ENCODE data around the gene SERPINA10. TPM values are rescaled to one million over a fixed set of nuclear protein-coding genes. Genes with fewer than 3 reads are reported as not detected.

Gene SERPINA10
- total and polyA plus RNA-seq, 2 of the 13 experiments (the other 11 are each of a cell fraction or from before 2014, with no cell fraction given) = 20.1 to 20.2 TPM

DNA sequence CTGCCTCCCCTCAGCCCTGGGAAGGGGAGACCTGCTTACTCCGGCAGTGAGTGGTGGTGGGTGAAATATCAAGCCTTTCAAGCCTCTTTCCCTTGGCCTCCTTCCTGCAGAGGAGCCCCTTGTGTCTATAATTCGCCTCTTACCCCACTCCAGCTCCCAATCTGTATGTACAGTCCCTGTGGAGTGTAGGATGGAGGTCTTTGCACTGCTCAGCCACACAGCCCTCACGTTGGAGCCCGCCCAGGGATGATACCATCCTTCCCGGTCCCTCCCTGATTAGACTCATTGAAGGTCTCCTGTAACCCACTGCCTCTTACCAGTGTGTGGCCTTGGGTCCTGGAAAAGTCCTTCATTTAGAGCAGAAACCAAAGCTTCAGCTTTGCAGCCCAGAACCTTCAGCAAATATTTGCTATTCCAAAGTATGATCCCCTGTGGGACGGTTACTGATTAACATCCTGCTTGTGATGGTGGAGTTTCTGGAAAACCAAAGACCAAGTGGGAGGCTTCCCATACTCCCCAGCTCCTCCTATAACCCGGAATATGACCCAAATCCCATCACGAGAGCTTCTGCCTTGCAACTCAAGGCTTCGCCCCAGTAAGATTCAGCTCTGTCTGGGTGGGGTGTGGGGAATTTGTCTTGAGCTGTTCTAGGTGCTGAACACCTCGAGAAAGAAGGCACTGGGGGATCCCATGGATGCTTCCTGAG is at the start of gene SERPINA10 (continued):
- TF ChIP-seq, protein P1, sequence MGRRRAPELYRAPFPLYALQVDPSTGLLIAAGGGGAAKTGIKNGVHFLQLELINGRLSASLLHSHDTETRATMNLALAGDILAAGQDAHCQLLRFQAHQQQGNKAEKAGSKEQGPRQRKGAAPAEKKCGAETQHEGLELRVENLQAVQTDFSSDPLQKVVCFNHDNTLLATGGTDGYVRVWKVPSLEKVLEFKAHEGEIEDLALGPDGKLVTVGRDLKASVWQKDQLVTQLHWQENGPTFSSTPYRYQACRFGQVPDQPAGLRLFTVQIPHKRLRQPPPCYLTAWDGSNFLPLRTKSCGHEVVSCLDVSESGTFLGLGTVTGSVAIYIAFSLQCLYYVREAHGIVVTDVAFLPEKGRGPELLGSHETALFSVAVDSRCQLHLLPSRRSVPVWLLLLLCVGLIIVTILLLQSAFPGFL (CRISPR knock-in tag; IDR thresholded peaks at IDR 0.05) = no peak
- TF ChIP-seq ZNF281 (CRISPR knock-in tag; IDR thresholded peaks at IDR 0.05; ENCODE audit: borderline replicate concordance) (no peak), RNF2 (conservative IDR thresholded peaks at IDR 0.05; ENCODE audit: low read depth) (no peak), MXI1 (IDR thresholded peaks at IDR 0.05; ENCODE audit: borderline replicate concordance, low read depth, low read length) (peak; percentile 40; the same call in 1 of the 3 replicates), ZNF724P (CRISPR knock-in tag; IDR thresholded peaks at IDR 0.05; ENCODE audit: borderline replicate concordance) (no peak), KDM5B (CRISPR knock-in tag; IDR thresholded peaks at IDR 0.05; ENCODE audit: borderline replicate concordance) (no peak), HMGA1 (CRISPR knock-in tag; conservative IDR thresholded peaks at IDR 0.05) (no peak), GTF2F1 (IDR thresholded peaks at IDR 0.05; ENCODE audit: low read length) (no peak), PHF21A (CRISPR knock-in tag; IDR thresholded peaks at IDR 0.05) (peak; percentile 97), SOX13 (IDR thresholded peaks at IDR 0.05) (no peak), SOX13 (CRISPR knock-in tag; conservative IDR thresholded peaks at IDR 0.05 in 1 of 2, IDR thresholded peaks at IDR 0.05 in 1 of 2) (peak in 1 of 2 experiments; percentile 78; a peak in 2 of 4 replicates), ZEB1 (IDR thresholded peaks at IDR 0.05; ENCODE audit: insufficient replicate concordance, low read depth) (no peak), TEAD3 (CRISPR knock-in tag; optimal IDR thresholded peaks at IDR 0.05; ENCODE audit: borderline replicate concordance) (peak; percentile 70), CAMTA2 (CRISPR knock-in tag; IDR thresholded peaks at IDR 0.05; ENCODE audit: borderline replicate concordance) (no peak), ELF4 (CRISPR knock-in tag; IDR thresholded peaks at IDR 0.05; ENCODE audit: borderline replicate concordance) (no peak; the same call in 1 of the 2 replicates), MEIS2 (CRISPR knock-in tag; IDR thresholded peaks at IDR 0.05) (no peak), BCL6 (CRISPR knock-in tag; IDR thresholded peaks at IDR 0.05) (peak; percentile 74), SIX1 (CRISPR knock-in tag; IDR thresholded peaks at IDR 0.05; ENCODE audit: borderline replicate concordance) (peak; percentile 60; the same call in 1 of the 2 replicates)
- TF ChIP-seq, protein P2, sequence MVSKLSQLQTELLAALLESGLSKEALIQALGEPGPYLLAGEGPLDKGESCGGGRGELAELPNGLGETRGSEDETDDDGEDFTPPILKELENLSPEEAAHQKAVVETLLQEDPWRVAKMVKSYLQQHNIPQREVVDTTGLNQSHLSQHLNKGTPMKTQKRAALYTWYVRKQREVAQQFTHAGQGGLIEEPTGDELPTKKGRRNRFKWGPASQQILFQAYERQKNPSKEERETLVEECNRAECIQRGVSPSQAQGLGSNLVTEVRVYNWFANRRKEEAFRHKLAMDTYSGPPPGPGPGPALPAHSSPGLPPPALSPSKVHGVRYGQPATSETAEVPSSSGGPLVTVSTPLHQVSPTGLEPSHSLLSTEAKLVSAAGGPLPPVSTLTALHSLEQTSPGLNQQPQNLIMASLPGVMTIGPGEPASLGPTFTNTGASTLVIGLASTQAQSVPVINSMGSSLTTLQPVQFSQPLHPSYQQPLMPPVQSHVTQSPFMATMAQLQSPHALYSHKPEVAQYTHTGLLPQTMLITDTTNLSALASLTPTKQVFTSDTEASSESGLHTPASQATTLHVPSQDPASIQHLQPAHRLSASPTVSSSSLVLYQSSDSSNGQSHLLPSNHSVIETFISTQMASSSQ (IDR thresholded peaks at IDR 0.05; ENCODE audit: low read depth) = peak; percentile 97
- TF ChIP-seq, protein P2 (CRISPR knock-in tag; IDR thresholded peaks at IDR 0.05; ENCODE audit: borderline replicate concordance) = peak; percentile 99
- TF ChIP-seq, protein P3, sequence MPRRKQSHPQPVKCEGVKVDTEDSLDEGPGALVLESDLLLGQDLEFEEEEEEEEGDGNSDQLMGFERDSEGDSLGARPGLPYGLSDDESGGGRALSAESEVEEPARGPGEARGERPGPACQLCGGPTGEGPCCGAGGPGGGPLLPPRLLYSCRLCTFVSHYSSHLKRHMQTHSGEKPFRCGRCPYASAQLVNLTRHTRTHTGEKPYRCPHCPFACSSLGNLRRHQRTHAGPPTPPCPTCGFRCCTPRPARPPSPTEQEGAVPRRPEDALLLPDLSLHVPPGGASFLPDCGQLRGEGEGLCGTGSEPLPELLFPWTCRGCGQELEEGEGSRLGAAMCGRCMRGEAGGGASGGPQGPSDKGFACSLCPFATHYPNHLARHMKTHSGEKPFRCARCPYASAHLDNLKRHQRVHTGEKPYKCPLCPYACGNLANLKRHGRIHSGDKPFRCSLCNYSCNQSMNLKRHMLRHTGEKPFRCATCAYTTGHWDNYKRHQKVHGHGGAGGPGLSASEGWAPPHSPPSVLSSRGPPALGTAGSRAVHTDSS (CRISPR knock-in tag; conservative IDR thresholded peaks at IDR 0.05) = no peak

Data from HepG2 (cell line).